HEK293 (cell line): ENCODE data around the gene ADGRB3.

Experiments
- CTCF ChIA-PET: fragments of 350-600 bp; formaldehyde crosslinking; extraction: SDS; loops from one replicate; lab custom pipeline; 2021; ENCODE audit warnings: antibody characterized with exemption; lab: Yijun Ruan, JAX
- POLR2A ChIA-PET: fragments of 300-600 bp; formaldehyde crosslinking; extraction: SDS; loops from one replicate; lab custom pipeline; 2020; ENCODE audit warnings: antibody characterized with exemption, inconsistent platforms; lab: Yijun Ruan, JAX
- H3K27ac ChIP-seq: fragments of 200-500 bp; sonication (Bioruptor generic); 2 replicates; pipeline ENCODE4 v1.5.1; 2014; ENCODE audit warnings: low read depth, low read length, control low read depth, inconsistent platforms; ENCODE audit errors: extremely low read depth
- H3K36me3 ChIP-seq, 2 experiments: fragments of 200-500 bp in 1 of 2; sonication (Bioruptor generic) in 1 of 2; 1 replicate in 1 of 2; 2 replicates in 1 of 2; pipeline ENCODE4 v1.5.1; 2014 to 2017; ENCODE audit warnings: inconsistent platforms in 2 of 2, low read length in 2 of 2; ENCODE audit not compliant: control insufficient read depth in 2 of 2, insufficient read depth in 1 of 2
- H3K4me1 ChIP-seq: fragments of 200-500 bp; sonication (Bioruptor generic); 2 replicates; pipeline ENCODE4 v1.5.1; 2014; ENCODE audit warnings: mild to moderate bottlenecking, low read length, inconsistent platforms; ENCODE audit not compliant: control insufficient read depth, insufficient read depth
- H3K4me3 ChIP-seq: 2 replicates; pipeline ENCODE4 v1.5.1; 2011; ENCODE audit warnings: low read depth, mild to moderate bottlenecking, control low read depth, low read length, moderate library complexity
- H3K9me3 ChIP-seq: fragments of 200-500 bp; sonication (Bioruptor generic); 2 replicates; pipeline ENCODE4 v1.5.1; 2014; ENCODE audit warnings: low read depth, low read length, inconsistent platforms; ENCODE audit not compliant: control insufficient read depth, insufficient read depth
- HOXC10 ChIP-seq: sonication (generic); formaldehyde crosslinking; IDR thresholded peaks from 2 replicates; pipeline ENCODE4 v1.8.1; 2023; ENCODE audit warnings: mild to moderate bottlenecking, missing genetic modification reagents
- KLF1 ChIP-seq: fragments of 450-650 bp; formaldehyde crosslinking; IDR thresholded peaks from 2 replicates; pipeline ENCODE4 v1.5.1; 2016; ENCODE audit warnings: missing biosample characterization, missing genetic modification characterization
- KLF17 ChIP-seq: fragments of 450-650 bp; formaldehyde crosslinking; IDR thresholded peaks from 2 replicates; pipeline ENCODE4 v1.5.1; 2016; ENCODE audit warnings: missing biosample characterization, missing genetic modification characterization
- MZF1 ChIP-seq: fragments of 450-650 bp; formaldehyde crosslinking; IDR thresholded peaks from 2 replicates; pipeline ENCODE4 v1.5.1; 2017; ENCODE audit warnings: missing biosample characterization, missing genetic modification characterization, borderline replicate concordance
- OSR2 ChIP-seq: fragments of 450-650 bp; formaldehyde crosslinking; IDR thresholded peaks from 2 replicates; pipeline ENCODE4 v1.5.1; 2016; ENCODE audit warnings: missing biosample characterization, missing genetic modification characterization
- OVOL3 ChIP-seq: fragments of 450-650 bp; formaldehyde crosslinking; IDR thresholded peaks from 2 replicates; pipeline ENCODE4 v1.5.1; 2016; ENCODE audit warnings: missing biosample characterization, missing genetic modification characterization
- RBAK ChIP-seq: fragments of 450-650 bp; formaldehyde crosslinking; IDR thresholded peaks from 2 replicates; pipeline ENCODE4 v1.5.1; 2016; ENCODE audit warnings: missing biosample characterization, missing genetic modification characterization
- SP2 ChIP-seq: fragments of 450-650 bp; formaldehyde crosslinking; IDR thresholded peaks from 2 replicates; pipeline ENCODE4 v1.5.1; 2016; ENCODE audit warnings: missing biosample characterization, missing genetic modification characterization
- TRIM28 ChIP-seq: IDR thresholded peaks from 2 replicates; pipeline ENCODE4 v1.6.1; 2011; ENCODE audit warnings: low read length, control low read depth, borderline replicate concordance
- WT1 ChIP-seq: fragments of 450-650 bp; formaldehyde crosslinking; IDR thresholded peaks from 2 replicates; pipeline ENCODE4 v1.5.1; 2016; ENCODE audit warnings: missing biosample characterization, missing genetic modification characterization
- ZFHX2 ChIP-seq: fragments of 450-650 bp; formaldehyde crosslinking; conservative IDR thresholded peaks from 2 replicates; pipeline ENCODE4 v1.5.1; 2016; ENCODE audit warnings: missing biosample characterization, missing genetic modification characterization
- ZNF138 ChIP-seq: fragments of 450-650 bp; formaldehyde crosslinking; IDR thresholded peaks from 2 replicates; pipeline ENCODE4 v1.5.1; 2016; ENCODE audit warnings: missing biosample characterization, missing genetic modification characterization, borderline replicate concordance
- ZNF140 ChIP-seq: fragments of 450-650 bp; formaldehyde crosslinking; IDR thresholded peaks from 2 replicates; pipeline ENCODE4 v1.5.1; 2016; ENCODE audit warnings: missing biosample characterization, missing genetic modification characterization
- ZNF19 ChIP-seq: fragments of 450-650 bp; formaldehyde crosslinking; IDR thresholded peaks from 2 replicates; pipeline ENCODE4; 2016; ENCODE audit warnings: missing biosample characterization, missing genetic modification characterization, low read depth
- ZNF2 ChIP-seq: fragments of 450-650 bp; formaldehyde crosslinking; IDR thresholded peaks from 2 replicates; pipeline ENCODE4 v1.5.1; 2016; ENCODE audit warnings: missing biosample characterization, missing genetic modification characterization
- ZNF292 ChIP-seq: fragments of 450-650 bp; formaldehyde crosslinking; IDR thresholded peaks from 2 replicates; pipeline ENCODE4 v1.5.1; 2016; ENCODE audit warnings: low read depth, missing biosample characterization, missing genetic modification characterization, borderline replicate concordance
- ZNF335 ChIP-seq: fragments of 450-650 bp; formaldehyde crosslinking; conservative IDR thresholded peaks from 2 replicates; pipeline ENCODE4 v1.5.1; 2016; ENCODE audit warnings: missing biosample characterization, missing genetic modification characterization
- ZNF404 ChIP-seq: fragments of 450-650 bp; formaldehyde crosslinking; IDR thresholded peaks from 2 replicates; pipeline ENCODE4 v1.5.1; 2017; ENCODE audit warnings: missing biosample characterization, missing genetic modification characterization
- ZNF473 ChIP-seq: fragments of 450-650 bp; formaldehyde crosslinking; IDR thresholded peaks from 2 replicates; pipeline ENCODE4 v1.5.1; 2017; ENCODE audit warnings: missing biosample characterization, missing genetic modification characterization
- ZNF48 ChIP-seq: fragments of 450-650 bp; formaldehyde crosslinking; IDR thresholded peaks from 2 replicates; pipeline ENCODE4 v1.5.1; 2016; ENCODE audit warnings: missing biosample characterization, missing genetic modification characterization
- ZNF510 ChIP-seq: fragments of 450-650 bp; formaldehyde crosslinking; IDR thresholded peaks from 2 replicates; pipeline ENCODE4 v1.5.1; 2018; ENCODE audit warnings: mild to moderate bottlenecking, missing genetic modification characterization, missing biosample characterization; ENCODE audit not compliant: insufficient replicate concordance
- ZNF560 ChIP-seq: fragments of 450-650 bp; formaldehyde crosslinking; IDR thresholded peaks from 2 replicates; pipeline ENCODE4 v1.5.1; 2017; ENCODE audit warnings: missing biosample characterization, missing genetic modification characterization, borderline replicate concordance
- ZNF621 ChIP-seq: fragments of 450-650 bp; formaldehyde crosslinking; IDR thresholded peaks from 2 replicates; pipeline ENCODE4 v1.5.1; 2017; ENCODE audit warnings: missing biosample characterization, missing genetic modification characterization
- ZNF660 ChIP-seq: fragments of 450-650 bp; IDR thresholded peaks from 2 replicates; pipeline ENCODE4 v1.5.1; 2018; ENCODE audit warnings: missing biosample characterization, mild to moderate bottlenecking, missing genetic modification characterization
- ZNF792 ChIP-seq: fragments of 450-650 bp; formaldehyde crosslinking; IDR thresholded peaks from 2 replicates; pipeline ENCODE4 v1.5.1; 2016; ENCODE audit warnings: missing biosample characterization, missing genetic modification characterization
- ZNF837 ChIP-seq: fragments of 450-650 bp; formaldehyde crosslinking; IDR thresholded peaks from 2 replicates; pipeline ENCODE4 v1.5.1; 2016; ENCODE audit warnings: missing biosample characterization, missing genetic modification characterization
- TF ChIP-seq, protein P1 (sequence below): fragments of 450-650 bp; formaldehyde crosslinking; IDR thresholded peaks from 2 replicates; pipeline ENCODE4 v1.5.1; 2016; ENCODE audit warnings: missing biosample characterization, missing genetic modification characterization
- TF ChIP-seq, protein P2 (sequence below): fragments of 450-650 bp; formaldehyde crosslinking; IDR thresholded peaks from 2 replicates; pipeline ENCODE4 v1.5.1; 2016; ENCODE audit warnings: missing biosample characterization, missing genetic modification characterization
- TF ChIP-seq, protein P3 (sequence below): fragments of 450-650 bp; formaldehyde crosslinking; IDR thresholded peaks from 2 replicates; pipeline ENCODE4 v1.5.1; 2016; ENCODE audit warnings: missing biosample characterization, missing genetic modification characterization

The ADGRB3 gene

GRCh38 chr6:68838571-68838970 is 203.5 kb downstream of the ADGRB3 start:
- POLR2A ChIA-PET = no interaction called here
- no peak overlapping the region for H3K27ac ChIP-seq
- CTCF ChIA-PET = no interaction called here
- no peak overlapping the region for H3K4me3 ChIP-seq
- no peaks in the 10 kb centered on the region for H3K9me3 ChIP-seq
- H3K36me3 ChIP-seq = no peaks in the 10 kb centered on the region
- H3K4me1 ChIP-seq = no peaks in the 10 kb centered on the region
- TF ChIP-seq ZNF837 (no peak), MZF1 (tag by site-specific recombination) (no peak), ZNF19 (tag by site-specific recombination) (no peak), RBAK (tag by site-specific recombination) (no peak), ZNF510 (tag by site-specific recombination) (no peak), ZNF660 (tag by site-specific recombination) (no peak), ZNF404 (tag by site-specific recombination) (no peak), ZNF138 (no peak), WT1 (tag by site-specific recombination) (no peak), ZNF792 (tag by site-specific recombination) (no peak), KLF1 (tag by site-specific recombination) (no peak)
- TF ChIP-seq, protein P1, sequence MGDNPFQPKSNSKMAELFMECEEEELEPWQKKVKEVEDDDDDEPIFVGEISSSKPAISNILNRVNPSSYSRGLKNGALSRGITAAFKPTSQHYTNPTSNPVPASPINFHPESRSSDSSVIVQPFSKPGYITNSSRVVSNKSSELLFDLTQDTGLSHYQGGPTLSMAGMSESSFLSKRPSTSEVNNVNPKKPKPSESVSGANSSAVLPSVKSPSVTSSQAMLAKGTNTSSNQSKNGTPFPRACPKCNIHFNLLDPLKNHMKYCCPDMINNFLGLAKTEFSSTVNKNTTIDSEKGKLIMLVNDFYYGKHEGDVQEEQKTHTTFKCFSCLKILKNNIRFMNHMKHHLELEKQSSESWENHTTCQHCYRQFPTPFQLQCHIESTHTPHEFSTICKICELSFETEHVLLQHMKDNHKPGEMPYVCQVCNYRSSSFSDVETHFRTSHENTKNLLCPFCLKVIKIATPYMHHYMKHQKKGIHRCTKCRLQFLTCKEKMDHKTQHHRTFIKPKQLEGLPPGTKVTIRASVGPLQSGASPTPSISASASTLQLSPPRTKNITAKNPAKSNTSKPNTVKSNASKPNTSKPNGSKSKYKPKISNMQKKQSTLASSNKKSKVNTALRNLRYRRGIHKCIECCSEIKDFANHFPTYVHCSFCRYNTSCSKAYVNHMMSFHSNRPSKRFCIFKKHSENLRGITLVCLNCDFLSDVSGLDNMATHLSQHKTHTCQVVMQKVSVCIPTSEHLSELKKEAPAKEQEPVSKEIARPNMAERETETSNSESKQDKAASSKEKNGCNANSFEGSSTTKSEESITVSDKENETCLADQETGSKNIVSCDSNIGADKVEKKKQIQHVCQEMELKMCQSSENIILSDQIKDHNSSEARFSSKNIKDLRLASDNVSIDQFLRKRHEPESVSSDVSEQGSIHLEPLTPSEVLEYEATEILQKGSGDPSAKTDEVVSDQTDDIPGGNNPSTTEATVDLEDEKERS = no peak

GRCh38 chr6:68852791-68853190 is 217.7 kb downstream of the ADGRB3 start:
- TF ChIP-seq SP2 (tag by site-specific recombination) (no peak), ZNF292 (tag by site-specific recombination) (no peak), WT1 (tag by site-specific recombination) (no peak), TRIM28 (no peak), OSR2 (no peak), KLF17 (no peak), ZNF621 (tag by site-specific recombination) (no peak), ZNF473 (tag by site-specific recombination) (no peak), ZNF2 (tag by site-specific recombination) (no peak), ZNF140 (no peak), HOXC10 (CRISPR knock-in tag) (no peak), ZNF335 (no peak), ZFHX2 (no peak), OVOL3 (no peak), ZNF560 (tag by site-specific recombination) (no peak), ZNF48 (tag by site-specific recombination) (no peak)
- TF ChIP-seq, protein P2, sequence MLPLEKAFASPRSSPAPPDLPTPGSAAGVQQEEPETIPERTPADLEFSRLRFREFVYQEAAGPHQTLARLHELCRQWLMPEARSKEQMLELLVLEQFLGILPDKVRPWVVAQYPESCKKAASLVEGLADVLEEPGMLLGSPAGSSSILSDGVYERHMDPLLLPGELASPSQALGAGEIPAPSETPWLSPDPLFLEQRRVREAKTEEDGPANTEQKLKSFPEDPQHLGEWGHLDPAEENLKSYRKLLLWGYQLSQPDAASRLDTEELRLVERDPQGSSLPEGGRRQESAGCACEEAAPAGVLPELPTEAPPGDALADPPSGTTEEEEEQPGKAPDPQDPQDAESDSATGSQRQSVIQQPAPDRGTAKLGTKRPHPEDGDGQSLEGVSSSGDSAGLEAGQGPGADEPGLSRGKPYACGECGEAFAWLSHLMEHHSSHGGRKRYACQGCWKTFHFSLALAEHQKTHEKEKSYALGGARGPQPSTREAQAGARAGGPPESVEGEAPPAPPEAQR (tag by site-specific recombination) = no peak
- TF ChIP-seq, protein P3, sequence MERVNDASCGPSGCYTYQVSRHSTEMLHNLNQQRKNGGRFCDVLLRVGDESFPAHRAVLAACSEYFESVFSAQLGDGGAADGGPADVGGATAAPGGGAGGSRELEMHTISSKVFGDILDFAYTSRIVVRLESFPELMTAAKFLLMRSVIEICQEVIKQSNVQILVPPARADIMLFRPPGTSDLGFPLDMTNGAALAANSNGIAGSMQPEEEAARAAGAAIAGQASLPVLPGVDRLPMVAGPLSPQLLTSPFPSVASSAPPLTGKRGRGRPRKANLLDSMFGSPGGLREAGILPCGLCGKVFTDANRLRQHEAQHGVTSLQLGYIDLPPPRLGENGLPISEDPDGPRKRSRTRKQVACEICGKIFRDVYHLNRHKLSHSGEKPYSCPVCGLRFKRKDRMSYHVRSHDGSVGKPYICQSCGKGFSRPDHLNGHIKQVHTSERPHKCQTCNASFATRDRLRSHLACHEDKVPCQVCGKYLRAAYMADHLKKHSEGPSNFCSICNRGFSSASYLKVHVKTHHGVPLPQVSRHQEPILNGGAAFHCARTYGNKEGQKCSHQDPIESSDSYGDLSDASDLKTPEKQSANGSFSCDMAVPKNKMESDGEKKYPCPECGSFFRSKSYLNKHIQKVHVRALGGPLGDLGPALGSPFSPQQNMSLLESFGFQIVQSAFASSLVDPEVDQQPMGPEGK (tag by site-specific recombination) = no peak
- CTCF ChIA-PET = no interaction called here

More at GRCh38 chr6:68852791-68853190, 217.7 kb downstream of the ADGRB3 start:
- Histone ChIP-seq H3K27ac (no peak overlapping the region), H3K36me3 (no peaks in the 10 kb centered on the region), H3K4me1 (no peaks in the 10 kb centered on the region), H3K4me3 (no peak overlapping the region), H3K9me3 (no peaks in the 10 kb centered on the region)
- POLR2A ChIA-PET = no interaction called here
